ENCODE results near the gene CDK1. TPM values are rescaled to one million over a fixed set of nuclear protein-coding genes. Genes with fewer than 3 reads are reported as not detected.
A peak's percentile ranks its signal among the peaks of the same experiment; 100 is the strongest.

CDK1 gene
- total RNA-seq, 1 experiment from 2014 or later, result 78.9 TPM

- Histone ChIP-seq H3K4me1 (ENCODE audit: insufficient read depth, low read length) (no peaks in the 10 kb centered on the region), H3K79me1 (ENCODE audit: insufficient read depth, low read depth, low read length, poor library complexity, severe bottlenecking) (no peaks in the 10 kb centered on the region), H3T11ph (ENCODE audit: low read length) (no peak overlapping the region), H3K14ac (ENCODE audit: insufficient read depth, low read length) (no peak overlapping the region), H3K27me3 (ENCODE audit: insufficient read depth, low read length) (no peaks in the 10 kb centered on the region), H2BK5ac (ENCODE audit: insufficient read length, low read length) (no peak overlapping the region), H2AK5ac (ENCODE audit: insufficient read length, low read length) (no peak overlapping the region), H3K9ac (ENCODE audit: extremely low read depth, insufficient read length, low read length) (no peak overlapping the region), H4K8ac (replicated peaks; ENCODE audit: insufficient read length, low read depth, low read length) (no peak overlapping the region), H3K4ac (ENCODE audit: low read depth, low read length) (no peak overlapping the region), H3K56ac (ENCODE audit: insufficient read length, low read depth, low read length) (no peak overlapping the region), H3K18ac (ENCODE audit: insufficient read length, low read depth, low read length) (no peak overlapping the region), H3K9me3 (ENCODE audit: control insufficient read depth, low read depth, low read length) (no peaks in the 10 kb centered on the region), H3K23ac (ENCODE audit: insufficient read length, low read depth, low read length) (no peak overlapping the region), H3K23me2 (ENCODE audit: insufficient read length, low read depth, low read length, poor library complexity, severe bottlenecking) (no peaks in the 10 kb centered on the region), H4K91ac (ENCODE audit: insufficient read length, low read depth, low read length) (no peak overlapping the region), H4K5ac (ENCODE audit: insufficient read length, low read depth, low read length) (no peak overlapping the region), H3K79me2 (ENCODE audit: insufficient read depth, low read length) (no peaks in the 10 kb centered on the region), H2BK15ac (ENCODE audit: low read depth, low read length) (no peak overlapping the region), H2BK12ac (ENCODE audit: insufficient read length, low read depth, low read length) (no peak overlapping the region), H2AFZ (ENCODE audit: low read length) (no peak overlapping the region), H2BK20ac (ENCODE audit: low read depth, low read length, poor library complexity, severe bottlenecking) (no peak overlapping the region), H4K20me1 (ENCODE audit: control insufficient read depth, insufficient read depth, insufficient read length) (no peaks in the 10 kb centered on the region), H3K4me2 (ENCODE audit: insufficient read depth, insufficient read length, low read length) (no peak overlapping the region), H3K27ac (ENCODE audit: insufficient read length, low read depth, low read length) (no peak overlapping the region), H2BK120ac (ENCODE audit: low read depth, low read length, poor library complexity, severe bottlenecking) (no peak overlapping the region)
- peaks cover 11 to 21% (median 12%) of the 10 kb centered on the region in 3 experiments for H3K36me3 Mint-ChIP-seq (ENCODE audit: insufficient read depth in 1 of 3, low read depth in 3 of 3)
- H3K27me3 Mint-ChIP-seq (ENCODE audit: low read depth), result no peaks in the 10 kb centered on the region
- no peaks in the 10 kb centered on the region for H3K9me3 Mint-ChIP-seq
- peak overlapping the region in 1 of 3 experiments; percentile 82; a peak in 2 of 7 replicates for H3K27ac Mint-ChIP-seq
- H3K4me3 Mint-ChIP-seq, result no peak overlapping the region
- no CpG with 5 or more reads among the region's 1 CpG for WGBS (ENCODE audit: extremely low coverage, insufficient read length, low lambda C conversion rate)
- peaks cover 2 to 15% of the 10 kb centered on the region in 2 experiments for H3K4me1 Mint-ChIP-seq
- DNase-seq, result no peak
- TF ChIP-seq, protein P1, sequence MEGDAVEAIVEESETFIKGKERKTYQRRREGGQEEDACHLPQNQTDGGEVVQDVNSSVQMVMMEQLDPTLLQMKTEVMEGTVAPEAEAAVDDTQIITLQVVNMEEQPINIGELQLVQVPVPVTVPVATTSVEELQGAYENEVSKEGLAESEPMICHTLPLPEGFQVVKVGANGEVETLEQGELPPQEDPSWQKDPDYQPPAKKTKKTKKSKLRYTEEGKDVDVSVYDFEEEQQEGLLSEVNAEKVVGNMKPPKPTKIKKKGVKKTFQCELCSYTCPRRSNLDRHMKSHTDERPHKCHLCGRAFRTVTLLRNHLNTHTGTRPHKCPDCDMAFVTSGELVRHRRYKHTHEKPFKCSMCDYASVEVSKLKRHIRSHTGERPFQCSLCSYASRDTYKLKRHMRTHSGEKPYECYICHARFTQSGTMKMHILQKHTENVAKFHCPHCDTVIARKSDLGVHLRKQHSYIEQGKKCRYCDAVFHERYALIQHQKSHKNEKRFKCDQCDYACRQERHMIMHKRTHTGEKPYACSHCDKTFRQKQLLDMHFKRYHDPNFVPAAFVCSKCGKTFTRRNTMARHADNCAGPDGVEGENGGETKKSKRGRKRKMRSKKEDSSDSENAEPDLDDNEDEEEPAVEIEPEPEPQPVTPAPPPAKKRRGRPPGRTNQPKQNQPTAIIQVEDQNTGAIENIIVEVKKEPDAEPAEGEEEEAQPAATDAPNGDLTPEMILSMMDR (conservative IDR thresholded peaks at IDR 0.05), result no peak
Measured at GRCh38 chr10:60799971-60800650, 21.8 kb downstream of the CDK1 start.
